HepG2 (cell line): ENCODE measurements around the gene KDM1B. TPM values are rescaled to one million over a fixed set of nuclear protein-coding genes. Genes with fewer than 3 reads are reported as not detected.

Source experiments
- ATAC-seq: fragments of 200-7000 bp; cut with Tn5 transposase; 3 replicates; pipeline ENCODE4 v1.9.1; 2020; ENCODE audit warnings: mild to moderate bottlenecking, moderate library complexity
- BruUV-seq: library from RNA; stranded (reverse); fragments of 400-500 nt; replicated peaks from 2 replicates; lab custom pipeline; 2021; lab: Mats Ljungman, UMichigan
- CTCF ChIA-PET: fragments of 300-600 bp; formaldehyde crosslinking; extraction: SDS; loops from one replicate; lab custom pipeline; 2021; ENCODE audit warnings: low total read pairs, inconsistent platforms, low intra/inter-chr PET ratio; lab: Yijun Ruan, JAX
- POLR2A ChIA-PET: fragments of 350-600 bp; sonication (Branson Sonifier 250); formaldehyde crosslinking; loops from one replicate; lab custom pipeline; 2020; ENCODE audit warnings: antibody characterized with exemption, inconsistent platforms; lab: Yijun Ruan, JAX
- DNase-seq: peaks from one replicate; pipeline ENCODE4 v3.0.0-alpha.2; 2015; ENCODE audit warnings: low spot score
- FAIRE-seq: peaks from 3 replicates; lab custom pipeline; 2011; peaks lifted over from hg19 to GRCh38; lab: Jason Lieb, UNC
- H2AFZ ChIP-seq: one replicate; pipeline ENCODE4 v1.6.1; 2011; ENCODE audit warnings: low read length, inconsistent platforms
- H3K27ac ChIP-seq: fragments of 300-600 bp; 3 replicates; pipeline ENCODE4 v1.8.0; 2011; ENCODE audit warnings: mixed run types, mild to moderate bottlenecking, mixed read lengths, low read length, inconsistent platforms; ENCODE audit not compliant: insufficient read depth; ENCODE audit errors: extremely low read length
- H3K27me3 ChIP-seq, 2 experiments: fragments of 200-600 bp in 1 of 2; 2 replicates in 1 of 2; 3 replicates in 1 of 2; pipeline versions ENCODE4 v1.6.0 to v1.8.0; 2011; ENCODE audit warnings: low read length in 2 of 2, mild to moderate bottlenecking in 2 of 2, moderate library complexity in 2 of 2, inconsistent platforms in 1 of 2; ENCODE audit not compliant: insufficient read depth in 2 of 2, control insufficient read depth in 1 of 2
- H3K36me3 ChIP-seq, 2 experiments: fragments of 200-600 bp in 1 of 2; replicated peaks in 1 of 2; 2 replicates in 1 of 2; 3 replicates in 1 of 2; pipeline versions ENCODE4 v1.5.1 to v1.8.0; 2011; ENCODE audit warnings: low read length in 2 of 2, inconsistent platforms in 1 of 2; ENCODE audit not compliant: insufficient read depth in 2 of 2, control insufficient read depth in 1 of 2
- H3K4me1 ChIP-seq: 2 replicates; pipeline ENCODE4 v1.5.1; 2012; ENCODE audit warnings: low read length, inconsistent platforms; ENCODE audit not compliant: insufficient read depth
- H3K4me2 ChIP-seq: 2 replicates; pipeline ENCODE4 v1.6.0; 2011; ENCODE audit warnings: low read depth, low read length, inconsistent platforms
- H3K4me3 ChIP-seq, 3 experiments: fragments of 200-600 bp in 1 of 3; sonication (generic), shearing (Covaris generic) in 1 of 3; replicated peaks in 1 of 3; 2 replicates each; pipeline ENCODE4 v1.5.1; 2011 to 2016; ENCODE audit warnings: low read length in 3 of 3, inconsistent platforms in 2 of 3, low read depth in 2 of 3, mild to moderate bottlenecking in 2 of 3, control low read depth in 1 of 3, mixed read lengths in 1 of 3; ENCODE audit not compliant: insufficient read depth in 1 of 3
- H3K79me2 ChIP-seq: one replicate; pipeline ENCODE4 v1.6.1; 2011; ENCODE audit warnings: low read length, inconsistent platforms; ENCODE audit not compliant: insufficient read depth
- H3K9ac ChIP-seq: 2 replicates; pipeline ENCODE4 v1.6.0; 2011; ENCODE audit warnings: mild to moderate bottlenecking, low read depth, low read length, inconsistent platforms; ENCODE audit not compliant: insufficient read depth
- H3K9me3 ChIP-seq: 2 replicates; pipeline ENCODE4 v1.5.1; 2012; ENCODE audit warnings: mild to moderate bottlenecking, low read length
- H4K20me1 ChIP-seq: 2 replicates; pipeline ENCODE4 v1.6.0; 2011; ENCODE audit warnings: inconsistent platforms, mild to moderate bottlenecking, low read length, moderate library complexity; ENCODE audit not compliant: insufficient read depth
- ARID5B ChIP-seq: IDR thresholded peaks from 2 replicates; pipeline ENCODE4 v1.4.0; 2020; ENCODE audit warnings: mild to moderate bottlenecking, missing genetic modification reagents
- ARNT ChIP-seq: fragments of 450-650 bp; IDR thresholded peaks from 2 replicates; pipeline ENCODE4 v1.6.1; 2017
- ATAD3A ChIP-seq: sonication (generic); formaldehyde crosslinking; IDR thresholded peaks from 2 replicates; pipeline ENCODE4 v1.4.0; 2020; ENCODE audit warnings: missing genetic modification reagents
- DMTF1 ChIP-seq: sonication (generic); formaldehyde crosslinking; IDR thresholded peaks from 2 replicates; pipeline ENCODE4 v1.4.0; 2020; ENCODE audit warnings: mild to moderate bottlenecking, missing genetic modification reagents
- HMGA1 ChIP-seq: sonication (generic); formaldehyde crosslinking; conservative IDR thresholded peaks from 2 replicates; pipeline ENCODE4 v1.4.0; 2020; ENCODE audit warnings: missing genetic modification reagents
- HOXA3 ChIP-seq: sonication (generic); formaldehyde crosslinking; IDR thresholded peaks from 2 replicates; pipeline ENCODE4 v1.5.0; 2020; ENCODE audit warnings: missing genetic modification reagents
- MED1 ChIP-seq: sonication (generic); formaldehyde crosslinking; IDR thresholded peaks from 2 replicates; pipeline ENCODE4 v1.4.0; 2020; ENCODE audit warnings: missing genetic modification reagents
- MIER2 ChIP-seq: IDR thresholded peaks from 2 replicates; pipeline ENCODE4 v1.6.1; 2016; ENCODE audit warnings: missing biosample characterization, missing genetic modification reagents
- MTA3 ChIP-seq: sonication (generic); formaldehyde crosslinking; IDR thresholded peaks from 2 replicates; pipeline ENCODE4 v1.4.0; 2020; ENCODE audit warnings: missing genetic modification reagents
- MYNN ChIP-seq: sonication (generic); formaldehyde crosslinking; IDR thresholded peaks from 2 replicates; pipeline ENCODE4 v1.4.0; 2020; ENCODE audit warnings: mild to moderate bottlenecking, low read depth, missing genetic modification reagents
- NFATC3 ChIP-seq: sonication (generic); formaldehyde crosslinking; IDR thresholded peaks from 2 replicates; pipeline ENCODE4 v1.5.1; 2020; ENCODE audit warnings: mild to moderate bottlenecking, missing genetic modification reagents
- SNAI1 ChIP-seq: sonication (generic); formaldehyde crosslinking; IDR thresholded peaks from 2 replicates; pipeline ENCODE4 v1.5.0; 2020; ENCODE audit warnings: mild to moderate bottlenecking, missing genetic modification reagents, borderline replicate concordance
- TERF1 ChIP-seq: sonication (generic); formaldehyde crosslinking; IDR thresholded peaks from 2 replicates; pipeline ENCODE4 v1.8.0; 2022; ENCODE audit warnings: mild to moderate bottlenecking, missing genetic modification reagents, moderate library complexity
- ZNF20 ChIP-seq: sonication (generic); formaldehyde crosslinking; IDR thresholded peaks from 2 replicates; pipeline ENCODE4 v1.4.0; 2020; ENCODE audit warnings: mild to moderate bottlenecking, moderate library complexity, missing genetic modification reagents
- ZNF205 ChIP-seq: IDR thresholded peaks from 2 replicates; pipeline ENCODE4 v1.6.1; 2018; ENCODE audit warnings: missing biosample characterization, missing genetic modification reagents
- ZNF207 ChIP-seq: fragments of 450-650 bp; IDR thresholded peaks from 2 replicates; pipeline ENCODE4 v1.6.1; 2016; ENCODE audit warnings: antibody characterized with exemption, borderline replicate concordance
- ZNF44 ChIP-seq: sonication (generic); formaldehyde crosslinking; IDR thresholded peaks from 2 replicates; pipeline ENCODE4 v1.5.1; 2020; ENCODE audit warnings: mild to moderate bottlenecking, missing genetic modification reagents
- ZNF670 ChIP-seq: sonication (generic); formaldehyde crosslinking; IDR thresholded peaks from 2 replicates; pipeline ENCODE4 v1.8.0; 2022; ENCODE audit warnings: mild to moderate bottlenecking, missing genetic modification reagents, borderline replicate concordance
- in situ Hi-C: cut with HindIII; loops from 2 replicates; pipeline ENCODE4 v1.10.0; 2017; ENCODE audit warnings: low pct_unique_long_range_greater_than_20kb; ENCODE audit not compliant: extremely low pct_ligation_motif_present
- intact Hi-C: fragments of 100-400 bp; cut with micrococcal nuclease; formaldehyde crosslinking; loops from one replicate; pipeline ENCODE4 v1.10.0; 2022; ENCODE audit not compliant: unreplicated experiment
- polyA plus RNA-seq, 8 experiments: library from polyadenylated mRNA; depleted of rRNA in 3 of 8; stranded (reverse) in 7 of 8; unstranded in 1 of 8; fragments of >200 nt; fragmentation: Illumina TruSeq in 4 of 8; extraction: Trizol in 4 of 8; gene quantifications; 2 replicates each; pipeline versions ENCODE4 v1.2.1 to v1.2.3, GENCODE V29; 2011 to 2016; ENCODE audit warnings: low read depth in 4 of 8, missing spikeins in 1 of 8, mixed read lengths in 1 of 8; ENCODE audit not compliant: insufficient read depth in 1 of 8
- total RNA-seq, 5 experiments: library from RNA; depleted of rRNA; stranded (reverse); fragments of >200 nt; fragmentation: Illumina TruSeq; extraction: Trizol; gene quantifications; 2 replicates each; pipeline ENCODE4 v1.2.3, GENCODE V29; 2016; ENCODE audit warnings: low read depth in 1 of 5

The KDM1B gene
- total and polyA plus RNA-seq, 2 of the 13 experiments (the other 11 are each of a cell fraction or from before 2014, with no cell fraction given), result 9.8 to 13.2 TPM

- DNase-seq, result no peak
- no TSS peak for BruUV-seq
- Histone ChIP-seq H3K9ac (peak overlapping the region; percentile 93; the same call in 1 of the 2 replicates), H3K4me3 (no peak overlapping the region), H4K20me1 (no peaks in the 10 kb centered on the region), H3K4me2 (peak overlapping the region; percentile 81), H3K27ac (no peak overlapping the region), H3K27me3 (no peaks in the 10 kb centered on the region), H3K9me3 (no peaks in the 10 kb centered on the region), H3K79me2 (no peaks in the 10 kb centered on the region), H3K36me3 (no peaks in the 10 kb centered on the region), H2AFZ (no peak overlapping the region), H3K4me1 (peaks cover 32% of the 10 kb centered on the region)
- ATAC-seq, result no peak
- ChIA-PET CTCF (no interaction called here), POLR2A (no interaction called here)
- in situ Hi-C loops (no loop called here), intact Hi-C loops (loop anchor here (10.0 kb wide), 2 partner anchors 169 to 449 kb away; partner anchors contain the start of genes KIF13A and NUP153)
- FAIRE-seq, result no peak
- TF ChIP-seq ZNF205 (CRISPR knock-in tag), result no peak
- no peak for TF ChIP-seq ZNF20 (CRISPR knock-in tag)
- no peak for TF ChIP-seq NFATC3 (CRISPR knock-in tag)
- no peak for TF ChIP-seq HMGA1
- no peak for TF ChIP-seq MED1 (CRISPR knock-in tag)
- TF ChIP-seq ZNF670, result no peak
- TF ChIP-seq TERF1 (CRISPR knock-in tag), result no peak
- TF ChIP-seq ARID5B, result no peak
- no peak for TF ChIP-seq ZNF44 (CRISPR knock-in tag)
- no peak for TF ChIP-seq ATAD3A (CRISPR knock-in tag)
- TF ChIP-seq MYNN (CRISPR knock-in tag), result no peak
- TF ChIP-seq ARNT, result no peak
- TF ChIP-seq HOXA3, result no peak
- TF ChIP-seq MIER2 (CRISPR knock-in tag), result no peak
- TF ChIP-seq DMTF1 (CRISPR knock-in tag), result no peak
- 0 out of 2 replicates have a peak, but pooled peaks have one; percentile 31 for TF ChIP-seq SNAI1
- TF ChIP-seq ZNF207, result no peak
- TF ChIP-seq MTA3 (CRISPR knock-in tag), result no peak
Observed at GRCh38 chr6:18153311-18153703, 1.9 kb upstream of the KDM1B start.
